Duodenal mucosa (tissue), 2 donors: ENCODE measurements around the gene RPL18.
A peak's percentile ranks its signal among the peaks of the same experiment; 100 is the strongest.

Experiments
- H3K27ac ChIP-seq: one replicate; pipeline ENCODE4 v1.7.0; 2013; ENCODE audit warnings: low read depth, low read length
- H3K27me3 ChIP-seq, 2 donors: one replicate each; pipeline ENCODE4 v1.7.0; 2013; ENCODE audit warnings: low read length in 2 of 2, control low read depth in 1 of 2; ENCODE audit not compliant: insufficient read depth in 2 of 2, control insufficient read depth in 1 of 2
- H3K36me3 ChIP-seq, 2 donors: one replicate each; pipeline ENCODE4 v1.7.0; 2013; ENCODE audit warnings: low read length in 2 of 2, control low read depth in 1 of 2; ENCODE audit not compliant: insufficient read depth in 2 of 2, control insufficient read depth in 1 of 2
- H3K4me1 ChIP-seq, 2 donors: one replicate each; pipeline ENCODE4 v1.7.0; 2013; ENCODE audit warnings: low read length in 2 of 2, control low read depth in 1 of 2; ENCODE audit not compliant: insufficient read depth in 2 of 2, control insufficient read depth in 1 of 2
- H3K4me3 ChIP-seq, 2 donors: one replicate each; pipeline ENCODE4 v1.7.0; 2013; ENCODE audit warnings: low read length in 2 of 2, low read depth in 1 of 2
- H3K9ac ChIP-seq, 2 donors: one replicate each; pipeline ENCODE4 v1.7.0; 2013; ENCODE audit warnings: low read length in 2 of 2, low read depth in 1 of 2
- H3K9me3 ChIP-seq, 2 donors: one replicate each; pipeline ENCODE4 v1.7.0; 2013; ENCODE audit warnings: low read length in 2 of 2, control low read depth in 1 of 2; ENCODE audit not compliant: control insufficient read depth in 1 of 2

Gene RPL18

DNA sequence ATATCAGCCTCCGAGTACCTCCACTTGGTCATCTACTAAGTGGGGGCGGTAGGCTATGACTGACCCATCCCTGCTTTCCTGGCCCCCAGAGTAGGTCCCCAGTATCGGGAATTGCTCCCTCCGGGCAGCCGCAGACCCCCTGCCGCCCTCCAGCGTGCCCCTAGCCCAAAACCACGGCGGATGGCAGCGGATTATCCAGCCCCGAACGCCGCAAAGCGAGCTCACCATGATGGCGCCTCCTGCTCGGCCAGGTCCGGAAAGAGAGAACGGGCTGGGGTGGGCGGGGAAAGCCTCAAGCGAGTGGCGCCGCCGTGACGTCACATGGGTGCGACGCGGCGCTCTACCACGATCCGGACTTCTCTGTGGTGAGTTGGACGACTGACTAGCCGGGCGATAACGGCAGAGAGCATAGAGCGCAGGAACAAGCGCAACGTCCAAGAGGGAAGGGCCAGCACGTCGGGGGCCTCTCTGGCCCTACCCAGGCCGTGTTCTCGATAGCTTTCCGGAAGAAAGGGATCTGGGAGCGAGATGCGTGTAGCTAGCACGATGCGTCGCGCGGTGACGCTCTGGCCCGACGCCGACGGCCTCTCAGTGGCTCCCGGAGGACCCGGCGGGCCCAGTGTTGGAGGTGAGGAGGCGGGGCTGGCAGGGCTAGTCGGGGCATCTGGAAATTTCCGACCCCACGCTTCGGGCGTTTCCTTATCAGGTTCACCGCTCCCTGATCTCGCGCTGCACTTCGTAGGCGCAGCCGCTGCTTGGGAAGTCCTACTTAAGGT, at the start of gene RPL18, which contains the start of gene SPHK2:
TSS of gene RPL18 (minus strand) at position 263 of the 776 bp plus-strand sequence. CDS start at position 228, 35 bp downstream.
TSS of gene SPHK2 (plus strand) at position 591 of the 776 bp plus-strand sequence. CDS start 1,009 bp downstream, outside the sequence.
- Histone ChIP-seq H3K27ac (peak within 1 kb of the TSS; percentile 91), H3K9ac (peak within 1 kb of the TSS; percentile 84 to 98), H3K9me3 (no peaks in the 10 kb centered on the region), H3K4me3 (peak within 1 kb of the TSS; percentile 76 to 97), H3K4me1 (peaks cover 46 to 48% of the 10 kb centered on the region in 2 donors), H3K27me3 (no peaks in the 10 kb centered on the region), H3K36me3 (peaks cover 24 to 31% of the 10 kb centered on the region in 2 donors)

DNA sequence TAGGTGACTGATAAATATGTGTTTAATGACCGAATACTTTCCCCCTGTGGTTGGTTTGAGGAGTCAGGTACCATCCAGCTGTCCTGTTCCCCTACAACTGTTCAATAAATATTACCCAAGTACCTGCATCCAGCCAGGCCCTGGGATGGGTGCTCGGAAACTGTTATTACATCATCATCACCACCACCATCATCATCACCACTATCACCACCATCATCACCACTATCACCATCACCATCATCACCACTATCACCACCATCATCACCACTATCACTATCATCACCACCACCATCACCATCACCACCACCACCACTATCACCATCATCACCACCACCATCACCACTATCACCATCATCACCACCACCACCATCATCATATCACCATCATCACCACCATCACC, 49.8 kb upstream of the RPL18 start:
- no peaks in the 10 kb centered on the region for H3K27me3 ChIP-seq

DNA sequence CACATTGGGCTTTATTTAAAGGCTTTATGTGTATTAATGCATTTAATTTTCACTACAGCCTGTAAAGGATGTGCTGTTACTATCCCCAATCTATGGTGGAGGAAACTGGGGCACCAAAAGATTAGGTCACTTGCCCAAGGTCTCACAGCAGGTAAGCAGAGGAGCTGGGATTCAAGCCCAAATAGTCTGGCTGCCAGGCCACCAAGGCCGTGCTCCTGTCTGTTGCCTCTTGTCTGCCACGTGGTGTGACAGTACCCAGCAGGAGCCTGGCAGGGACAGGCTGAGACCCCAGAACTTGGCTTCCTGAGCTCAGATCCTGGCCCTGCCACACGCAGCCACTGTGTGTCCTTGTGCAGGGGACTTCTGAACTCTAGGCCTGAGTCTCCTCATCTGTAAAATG, 49.4 kb upstream of the RPL18 start:
- Histone ChIP-seq H3K9me3 (no peaks in the 10 kb centered on the region), H3K9ac (no peak overlapping the region), H3K27ac (no peak overlapping the region), H3K36me3 (no peaks in the 10 kb centered on the region), H3K4me1 (peaks cover 0 to 5% of the 10 kb centered on the region in 2 donors), H3K4me3 (no peak overlapping the region), H3K27me3 (no peaks in the 10 kb centered on the region)

More for the DNA sequence above, 49.8 kb upstream of the RPL18 start:
- no peak overlapping the region for H3K27ac ChIP-seq
- no peaks in the 10 kb centered on the region for H3K9me3 ChIP-seq
- H3K9ac ChIP-seq: no peak overlapping the region
- peaks cover 0 to 5% of the 10 kb centered on the region in 2 donors for H3K4me1 ChIP-seq
- no peaks in the 10 kb centered on the region for H3K36me3 ChIP-seq
- no peak overlapping the region for H3K4me3 ChIP-seq

DNA sequence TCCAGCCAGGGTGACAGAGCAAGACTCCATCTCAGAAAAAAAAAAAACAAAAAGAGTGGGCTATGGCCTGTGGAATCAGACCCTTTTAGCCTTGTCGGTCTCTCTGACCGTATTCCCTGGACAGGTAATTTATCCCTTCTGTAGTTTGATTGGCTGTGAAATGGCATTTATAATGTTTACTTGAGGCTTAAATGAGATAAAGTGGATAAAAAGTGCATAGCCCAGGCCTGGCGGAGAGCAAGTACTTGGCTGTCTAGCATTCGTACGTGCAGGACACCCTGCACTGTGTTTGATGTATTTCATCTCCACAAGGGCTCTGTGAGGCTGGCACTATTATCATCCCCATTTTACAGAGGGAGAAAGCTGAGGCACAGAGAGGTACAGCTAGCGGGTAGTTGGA, 46.8 kb upstream of the RPL18 start:
- no peaks in the 10 kb centered on the region for H3K36me3 ChIP-seq
- no peak overlapping the region for H3K27ac ChIP-seq
- no peaks in the 10 kb centered on the region for H3K9me3 ChIP-seq
- H3K4me3 ChIP-seq: no peak overlapping the region
- no peaks in the 10 kb centered on the region for H3K27me3 ChIP-seq
- peaks cover 6 to 8% of the 10 kb centered on the region in 2 donors for H3K4me1 ChIP-seq
- no peak overlapping the region for H3K9ac ChIP-seq

DNA sequence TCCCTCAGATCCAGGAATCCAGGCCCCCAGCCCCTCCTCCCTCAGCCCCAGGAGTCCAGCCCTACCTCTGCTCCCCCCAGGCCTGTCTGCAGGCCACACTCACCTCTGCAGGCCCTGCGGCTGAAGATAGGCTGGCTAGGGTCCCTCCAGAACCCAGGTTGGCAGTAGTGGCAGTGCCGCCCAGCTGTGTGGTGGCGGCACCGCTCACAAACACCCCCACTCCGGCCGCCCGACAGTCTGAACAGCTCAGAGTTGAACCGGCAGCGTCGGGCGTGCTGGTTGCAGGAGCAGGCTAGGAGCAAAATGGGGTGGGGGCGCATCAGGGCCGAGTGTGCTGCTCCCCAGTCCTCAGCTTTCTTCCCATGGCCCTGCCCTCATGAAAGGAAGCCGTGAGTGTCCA, 45.5 kb upstream of the RPL18 start:
- Histone ChIP-seq H3K9ac (no peak overlapping the region), H3K36me3 (no peaks in the 10 kb centered on the region), H3K4me3 (no peak overlapping the region), H3K9me3 (no peaks in the 10 kb centered on the region), H3K27me3 (no peaks in the 10 kb centered on the region), H3K27ac (no peak overlapping the region), H3K4me1 (peaks cover 8 to 9% of the 10 kb centered on the region in 2 donors)

DNA sequence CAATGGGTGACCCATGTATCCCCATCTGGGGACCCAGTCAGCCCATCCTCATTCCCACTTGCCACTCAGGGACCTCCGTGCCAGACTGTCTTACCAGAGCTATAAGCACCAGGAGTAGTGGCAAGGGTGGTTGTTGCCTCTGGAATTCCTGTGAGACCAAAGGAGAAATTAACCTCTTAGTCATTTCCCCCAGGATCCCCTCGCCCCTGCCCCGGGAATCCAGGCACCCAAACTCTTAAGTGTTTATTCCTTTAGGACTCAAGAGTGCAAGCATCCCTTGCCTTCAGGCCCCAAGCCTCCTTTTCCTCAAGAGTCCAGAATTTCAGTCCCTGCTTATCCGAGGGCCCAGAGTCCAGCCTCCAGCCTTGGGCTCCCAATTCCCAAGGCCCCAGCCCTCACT, 44.7 kb upstream of the RPL18 start:
- Histone ChIP-seq H3K9ac (no peak overlapping the region), H3K36me3 (no peaks in the 10 kb centered on the region), H3K27me3 (no peaks in the 10 kb centered on the region), H3K4me3 (no peak overlapping the region), H3K27ac (no peak overlapping the region), H3K4me1 (peaks cover 8 to 9% of the 10 kb centered on the region in 2 donors), H3K9me3 (no peaks in the 10 kb centered on the region)

DNA sequence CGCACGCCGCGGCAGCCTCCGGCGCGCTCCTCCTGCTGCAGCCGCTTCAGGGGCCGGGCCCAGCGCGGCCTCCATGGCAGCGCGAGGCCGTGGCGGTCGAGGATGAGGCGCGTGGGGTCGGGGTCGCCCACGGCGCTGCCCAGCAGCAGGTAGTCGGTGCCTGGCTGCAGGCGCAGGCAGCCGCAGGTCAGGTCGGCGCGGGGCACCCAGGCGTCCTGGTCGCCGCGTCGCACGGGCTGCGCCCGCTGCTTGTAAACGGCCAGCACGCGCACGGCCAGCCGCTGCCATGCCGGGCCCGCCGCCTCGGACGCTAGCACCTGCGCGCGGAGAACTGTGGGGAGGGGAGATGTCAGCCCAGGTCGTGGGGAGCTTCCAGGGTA, 42.7 kb upstream of the RPL18 start:
- Histone ChIP-seq H3K9me3 (no peaks in the 10 kb centered on the region), H3K4me3 (no peak overlapping the region), H3K27me3 (no peaks in the 10 kb centered on the region), H3K4me1 (peaks cover 8 to 9% of the 10 kb centered on the region in 2 donors), H3K27ac (no peak overlapping the region), H3K9ac (no peak overlapping the region), H3K36me3 (no peaks in the 10 kb centered on the region)

DNA sequence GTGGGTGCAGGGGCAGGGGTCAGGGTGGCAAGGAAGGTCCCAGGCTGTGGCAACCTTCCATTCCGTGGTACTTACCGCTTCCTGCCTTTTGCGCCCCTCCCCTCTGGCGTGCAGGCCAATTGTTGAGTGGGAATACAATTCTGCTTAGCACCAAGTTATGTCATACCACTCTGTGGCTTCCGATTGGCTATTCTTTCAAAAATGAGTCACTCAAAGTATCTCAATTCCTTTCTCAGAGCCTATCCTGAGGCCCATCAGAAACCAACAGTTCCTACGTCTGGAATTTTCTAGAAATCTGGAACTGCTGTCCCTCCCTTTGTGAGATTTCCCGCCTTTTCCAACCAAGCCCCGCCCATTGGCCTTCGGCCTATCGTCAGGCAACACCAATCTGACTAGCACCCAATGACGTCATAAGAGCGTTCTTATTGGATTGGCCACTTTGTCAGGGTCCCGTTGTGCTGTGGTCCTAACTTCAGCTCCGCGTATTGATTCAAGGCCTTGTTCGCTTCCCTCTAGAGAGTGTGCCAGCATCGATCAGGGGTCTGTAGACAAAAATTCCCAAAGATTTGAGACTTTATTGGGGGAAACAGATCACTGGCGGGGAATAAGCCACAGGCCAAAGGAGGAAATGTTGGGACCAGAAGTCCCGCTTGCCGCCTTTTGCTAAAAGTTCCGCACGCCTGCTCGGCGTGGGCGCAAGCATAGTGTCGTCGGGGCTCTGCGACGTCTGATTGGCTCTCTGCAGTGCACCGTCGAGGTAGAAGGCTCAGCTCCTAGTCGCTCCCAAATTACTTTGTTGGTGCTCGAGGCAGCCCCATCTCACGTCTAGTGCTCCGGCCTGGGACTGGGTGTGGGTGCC, 42.1 kb upstream of the RPL18 start:
- Histone ChIP-seq H3K4me3 (peak overlapping the region; percentile 44 to 48), H3K27me3 (no peaks in the 10 kb centered on the region), H3K9ac (peak overlapping the region; percentile 4 to 12), H3K9me3 (no peaks in the 10 kb centered on the region), H3K36me3 (no peaks in the 10 kb centered on the region), H3K4me1 (peaks cover 6 to 9% of the 10 kb centered on the region in 2 donors), H3K27ac (no peak overlapping the region)

DNA sequence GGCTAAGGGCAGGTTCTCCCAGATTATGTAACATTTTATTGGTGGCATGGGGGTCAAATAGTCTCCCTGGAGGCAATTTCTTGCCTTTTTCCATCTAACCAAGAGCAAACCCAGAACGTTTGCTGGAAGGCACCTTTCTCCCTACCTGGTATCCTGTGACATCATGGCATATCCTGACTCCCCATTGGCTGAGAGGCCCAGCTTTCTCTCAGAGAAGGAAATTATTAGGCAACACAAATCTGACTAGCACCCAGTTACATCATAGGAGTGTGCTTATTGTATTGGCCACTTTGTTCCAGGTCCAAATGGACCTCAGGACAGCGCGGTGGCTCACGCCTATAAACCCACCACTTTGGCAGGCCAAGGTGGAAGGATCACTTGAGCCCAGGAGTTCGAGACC, 40.8 kb upstream of the RPL18 start:
- H3K27ac ChIP-seq: no peak overlapping the region
- no peaks in the 10 kb centered on the region for H3K9me3 ChIP-seq
- H3K9ac ChIP-seq: no peak overlapping the region
- no peaks in the 10 kb centered on the region for H3K27me3 ChIP-seq
- no peak overlapping the region for H3K4me3 ChIP-seq
- H3K36me3 ChIP-seq: no peaks in the 10 kb centered on the region
- H3K4me1 ChIP-seq: peaks cover 3 to 9% of the 10 kb centered on the region in 2 donors

DNA sequence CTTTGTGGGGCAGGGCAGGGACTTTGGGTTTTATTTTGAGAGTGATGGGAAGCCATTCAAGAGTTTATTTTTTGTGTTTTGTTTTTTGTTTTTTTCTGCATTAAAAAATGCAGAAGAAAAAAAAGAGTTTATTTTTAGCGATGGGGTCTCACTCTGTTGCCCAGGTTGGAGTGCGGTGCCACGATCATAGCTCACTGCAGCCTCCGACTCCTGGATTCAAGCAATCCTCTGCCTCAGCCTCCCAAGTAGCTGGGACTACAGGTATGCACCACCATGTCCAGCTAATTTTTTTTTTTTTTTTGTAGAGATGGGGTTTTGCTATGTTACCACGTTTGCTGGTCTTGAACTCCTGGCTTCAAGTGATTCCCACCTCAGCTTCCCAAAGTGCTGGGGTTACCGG, 39.5 kb upstream of the RPL18 start:
- Histone ChIP-seq H3K4me3 (no peak overlapping the region), H3K9ac (no peak overlapping the region), H3K36me3 (no peaks in the 10 kb centered on the region), H3K27me3 (no peaks in the 10 kb centered on the region), H3K9me3 (no peaks in the 10 kb centered on the region), H3K27ac (no peak overlapping the region), H3K4me1 (peaks cover 3 to 9% of the 10 kb centered on the region in 2 donors)
